HG03175 (cell line): ENCODE measurements around the gene MSANTD2.

Experiments
- ATAC-seq: cut with Tn5 transposase; IDR thresholded peaks from one replicate; pipeline ENCODE4 v1.9.1; 2021; ENCODE audit warnings: mild to moderate bottlenecking, moderate library complexity; ENCODE audit not compliant: unreplicated experiment

MSANTD2 gene

GRCh38 chr11:124800226-124800929 lies at the start of gene MSANTD2:
MSANTD2 (minus strand) TSS chr11:124800406; CDS start chr11:124800380, 26 bp downstream.
- ATAC-seq, result peak; percentile 94

GRCh38 chr11:124846070-124846673 lies 46.0 kb upstream of the MSANTD2 start:
- ATAC-seq, result no peak

- no peak for ATAC-seq
These were observed 44.5 kb upstream of the MSANTD2 start for GRCh38 chr11:124844664-124845079.

- ATAC-seq, result no peak
These were observed 43.4 kb upstream of the MSANTD2 start for GRCh38 chr11:124843616-124843910.

GRCh38 chr11:124842305-124842704 lies 42.1 kb upstream of the MSANTD2 start:
- ATAC-seq, result no peak

GRCh38 chr11:124841840-124842239 lies 41.6 kb upstream of the MSANTD2 start:
- no peak for ATAC-seq

GRCh38 chr11:124841201-124841600 lies 41.0 kb upstream of the MSANTD2 start:
- no peak for ATAC-seq

GRCh38 chr11:124840666-124841065 lies 40.5 kb upstream of the MSANTD2 start:
- no peak for ATAC-seq

- ATAC-seq, result no peak
These were observed 39.9 kb upstream of the MSANTD2 start for GRCh38 chr11:124839972-124840621.

- no peak for ATAC-seq
These were observed 39.1 kb upstream of the MSANTD2 start for GRCh38 chr11:124839128-124839971.

GRCh38 chr11:124838805-124839127 lies 38.6 kb upstream of the MSANTD2 start:
- ATAC-seq, result no peak

- ATAC-seq, result no peak
These were observed 37.3 kb upstream of the MSANTD2 start for GRCh38 chr11:124837491-124837856.

- ATAC-seq, result no peak
These were observed 35.7 kb upstream of the MSANTD2 start for GRCh38 chr11:124835918-124836317.

GRCh38 chr11:124834526-124835180 lies 34.4 kb upstream of the MSANTD2 start:
- no peak for ATAC-seq

- ATAC-seq, result no peak
These were observed 32.4 kb upstream of the MSANTD2 start for GRCh38 chr11:124832571-124832970.

GRCh38 chr11:124831897-124832296 lies 31.7 kb upstream of the MSANTD2 start:
- no peak for ATAC-seq

GRCh38 chr11:124830749-124831148 lies 30.5 kb upstream of the MSANTD2 start:
- ATAC-seq, result no peak

GRCh38 chr11:124829986-124830385 lies 29.8 kb upstream of the MSANTD2 start:
- ATAC-seq, result no peak

GRCh38 chr11:124825876-124826275 lies 25.7 kb upstream of the MSANTD2 start:
- ATAC-seq, result no peak

GRCh38 chr11:124823512-124824376 lies 23.5 kb upstream of the MSANTD2 start:
- no peak for ATAC-seq
